K562 (cell line): ENCODE measurements around the gene SNW1. TPM values are rescaled to one million over a fixed set of nuclear protein-coding genes. Genes with fewer than 3 reads are reported as not detected.
A peak's percentile ranks its signal among the peaks of the same experiment; 100 is the strongest.

Source experiments
- ARID3A ChIP-seq: IDR thresholded peaks from 2 replicates; pipeline ENCODE4 v1.6.1; 2012; ENCODE audit warnings: low read depth, low read length, improper control_type of control experiment, borderline replicate concordance
- CEBPZ ChIP-seq: fragments of 150-350 bp; IDR thresholded peaks from 2 replicates; pipeline ENCODE4 v1.6.1; 2014; ENCODE audit warnings: low read depth, mild to moderate bottlenecking, low read length, borderline replicate concordance
- EHMT2 ChIP-seq: fragments of 450-650 bp; IDR thresholded peaks from 2 replicates; pipeline ENCODE4 v1.6.1; 2018; ENCODE audit warnings: antibody characterized with exemption
- ETV1 ChIP-seq: fragments of 450-650 bp; conservative IDR thresholded peaks from 2 replicates; pipeline ENCODE4 v1.6.1; 2016; ENCODE audit warnings: missing genetic modification characterization, control low read depth, low read depth, missing compliant biosample characterization
- GATA2 ChIP-seq: sonication (generic); formaldehyde crosslinking; IDR thresholded peaks from 2 replicates; pipeline ENCODE4 v1.4.0; 2020; ENCODE audit warnings: mild to moderate bottlenecking, missing genetic modification reagents
- HDAC1 ChIP-seq, 2 experiments: fragments of 450-650 bp; IDR thresholded peaks; 2 replicates each; pipeline ENCODE4 v1.6.1; 2016 to 2017; ENCODE audit warnings: inconsistent platforms in 1 of 2, mild to moderate bottlenecking in 1 of 2, moderate library complexity in 1 of 2
- MXI1 ChIP-seq: IDR thresholded peaks from 2 replicates; pipeline ENCODE4 v1.6.1; 2011; ENCODE audit warnings: low read depth, mild to moderate bottlenecking, improper control_type of control experiment, low read length
- RFX5 ChIP-seq: IDR thresholded peaks from 2 replicates; pipeline ENCODE4 v1.6.1; 2011; ENCODE audit warnings: low read depth, mild to moderate bottlenecking, improper control_type of control experiment, low read length
- ZNF146 ChIP-seq: IDR thresholded peaks from one replicate; pipeline ENCODE4 v1.6.1; 2018; ENCODE audit warnings: missing compliant biosample characterization; ENCODE audit not compliant: unreplicated experiment
- ZNF239 ChIP-seq: fragments of 250-450 bp; sonication (Bioruptor Pico); IDR thresholded peaks from 2 replicates; pipeline ENCODE4 v1.4.0; 2020; ENCODE audit warnings: mild to moderate bottlenecking
- ZNF318 ChIP-seq, 2 experiments: fragments of 450-650 bp; IDR thresholded peaks; 2 replicates each; pipeline ENCODE4 v1.6.1; 2016; ENCODE audit warnings: mild to moderate bottlenecking in 2 of 2, borderline replicate concordance in 1 of 2, low read depth in 1 of 2, moderate library complexity in 1 of 2
- ZNF41 ChIP-seq: fragments of 250-450 bp; sonication (Bioruptor Pico); conservative IDR thresholded peaks from 2 replicates; pipeline ENCODE4 v1.4.0; 2020; ENCODE audit warnings: mild to moderate bottlenecking
- ZNF830 ChIP-seq: fragments of 250-450 bp; sonication (Bioruptor Pico); IDR thresholded peaks from 2 replicates; pipeline ENCODE4 v1.5.0; 2021; ENCODE audit warnings: mild to moderate bottlenecking
- polyA plus RNA-seq, 8 experiments: library from polyadenylated mRNA; depleted of rRNA in 4 of 8; stranded (reverse) in 5 of 8; unstranded in 3 of 8; fragments of >200 nt; fragmentation: Nextera tagmentation in 2 of 8; fragmentation: Illumina TruSeq in 1 of 8; extraction: Ambion mirVana in 2 of 8; extraction: Trizol in 1 of 8; gene quantifications; 2 replicates each; pipeline versions ENCODE4 v1.2.1 to v1.2.3, GENCODE V29; 2011 to 2014; ENCODE audit warnings: inconsistent platforms in 1 of 8, missing spikeins in 1 of 8
- total RNA-seq, 7 experiments: library from RNA; depleted of rRNA in 6 of 7; stranded (reverse); fragments of >200 nt in 6 of 7; fragmentation: Illumina TruSeq in 2 of 7; extraction: Trizol in 2 of 7; gene quantifications; 2 replicates each; pipeline versions ENCODE4 v1.2.1 to v1.2.3, GENCODE V29; 2011 to 2021; ENCODE audit warnings: low replicate concordance in 1 of 7

Gene SNW1
- total and polyA plus RNA-seq, 9 of the 15 experiments (the other 6 are each of a cell fraction or from before 2014, with no cell fraction given): 64.4 to 143 (median 98.2) TPM

- TF ChIP-seq CEBPZ: no peak
- no peak for TF ChIP-seq ZNF830
- peak; percentile 86 for TF ChIP-seq MXI1
- no peak for TF ChIP-seq GATA2 (CRISPR knock-in tag)
- TF ChIP-seq ZNF318 (IDR thresholded peaks at IDR 0.05; ENCODE audit: borderline replicate concordance in 1 of 2, low read depth in 1 of 2): no peak
- no peak for TF ChIP-seq ZNF239 (CRISPR knock-in tag)
- TF ChIP-seq ETV1: peak; percentile 48
- peak; percentile 62 to 98; a peak in 2 of 4 replicates for TF ChIP-seq HDAC1 (IDR thresholded peaks at IDR 0.05)
- TF ChIP-seq ZNF41 (CRISPR knock-in tag): no peak
- no peak for TF ChIP-seq RFX5
- no peak for TF ChIP-seq ZNF146 (CRISPR knock-in tag)
- no peak for TF ChIP-seq EHMT2
- TF ChIP-seq ARID3A: no peak
Observed at GRCh38 chr14:77799863-77800730, 39.1 kb upstream of the SNW1 start, which contains the start of gene ADCK1 (continued).
